ENCODE results near the gene SEL1L. TPM values are rescaled to one million over a fixed set of nuclear protein-coding genes. Genes with fewer than 3 reads are reported as not detected.
"Not testable (repeated sequence)": the region's sequence is repeated elsewhere in the genome, so short reads cannot be mapped to it uniquely, and the experiment has no call there.

SEL1L gene
- total RNA-seq, 1 donor from 2014 or later, result 54.0 TPM

DNA sequence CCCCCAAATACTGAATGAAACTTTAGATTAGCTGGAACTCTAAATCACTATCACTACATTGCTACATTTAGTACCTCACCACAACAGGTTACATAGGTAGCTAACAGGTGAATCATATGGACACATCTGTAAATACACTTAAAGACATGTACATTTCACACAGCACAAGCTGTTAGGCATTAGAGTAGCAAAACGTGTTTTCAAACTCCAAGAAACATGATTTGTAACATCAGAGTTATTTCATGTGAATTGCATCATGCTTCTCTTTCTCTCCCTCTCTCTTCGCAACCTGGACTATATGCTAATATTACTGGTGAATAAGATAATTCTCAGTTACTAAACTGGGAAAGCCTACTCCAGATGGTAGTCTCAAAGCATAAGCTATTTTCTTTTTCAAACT lies 4.3 kb downstream of the SEL1L start:
- no peak for DNase-seq (ENCODE audit: low read depth in 2 of 2)

DNA sequence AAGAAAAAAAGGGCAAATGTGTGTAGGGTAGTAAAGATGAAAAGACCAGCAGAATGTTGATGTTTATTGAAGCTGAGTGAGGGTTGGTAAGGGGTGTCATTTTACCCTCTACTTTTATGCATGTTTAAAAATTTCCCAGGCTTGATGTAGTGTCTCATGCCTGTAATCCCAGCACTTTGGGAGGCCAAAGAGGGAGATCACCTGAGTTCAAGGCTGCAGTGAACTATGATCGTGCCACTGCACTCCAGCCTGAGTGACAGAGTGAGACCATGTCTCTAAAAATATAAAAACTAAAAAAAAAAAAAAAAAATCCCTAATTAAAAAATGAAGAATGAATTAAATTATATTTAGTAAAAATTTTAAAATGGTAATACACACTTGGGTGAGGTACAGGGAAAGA lies 8.5 kb downstream of the SEL1L start:
- DNase-seq (ENCODE audit: low read depth in 2 of 2), result no peak

DNA sequence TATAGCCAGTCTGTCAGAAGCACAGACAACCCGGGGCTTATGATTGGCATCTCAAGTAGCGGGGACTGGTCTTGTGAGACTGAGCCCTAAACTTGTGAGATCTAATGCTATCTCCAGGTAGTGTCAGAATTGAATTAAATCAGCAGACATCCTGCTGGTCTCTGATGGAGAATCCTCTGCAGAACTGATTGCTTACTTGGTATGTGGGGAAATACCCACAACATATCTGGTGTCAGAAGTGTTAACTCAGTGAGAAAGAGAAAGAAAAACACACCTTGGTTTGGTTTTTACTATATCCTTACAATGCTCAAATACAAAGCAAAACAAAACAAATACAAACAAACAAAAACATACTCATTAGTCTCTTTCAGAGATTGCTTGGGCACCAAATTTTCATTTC lies 10.0 kb downstream of the SEL1L start:
- no peak for DNase-seq (ENCODE audit: low read depth in 2 of 2)

DNA sequence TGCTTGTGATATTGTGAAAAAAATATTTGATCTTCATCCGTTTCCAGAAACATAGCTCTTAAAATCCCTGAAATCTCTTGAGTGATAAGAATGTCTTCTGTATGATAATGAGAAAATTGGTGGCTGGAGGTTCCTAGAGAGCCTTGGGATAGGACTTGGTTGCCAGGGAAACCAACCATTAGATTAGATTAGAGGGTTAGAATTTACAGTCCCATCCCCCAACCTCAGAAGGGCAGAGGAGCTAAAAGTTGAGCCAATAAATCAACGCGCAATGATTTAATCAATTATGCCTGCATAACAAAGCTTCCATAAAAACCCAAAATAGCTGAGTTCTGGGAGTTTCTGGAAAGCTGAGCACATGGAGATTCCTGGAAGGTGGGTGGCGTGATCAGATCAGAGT lies 10.6 kb downstream of the SEL1L start:
- DNase-seq (ENCODE audit: low read depth in 2 of 2), result no peak

DNA sequence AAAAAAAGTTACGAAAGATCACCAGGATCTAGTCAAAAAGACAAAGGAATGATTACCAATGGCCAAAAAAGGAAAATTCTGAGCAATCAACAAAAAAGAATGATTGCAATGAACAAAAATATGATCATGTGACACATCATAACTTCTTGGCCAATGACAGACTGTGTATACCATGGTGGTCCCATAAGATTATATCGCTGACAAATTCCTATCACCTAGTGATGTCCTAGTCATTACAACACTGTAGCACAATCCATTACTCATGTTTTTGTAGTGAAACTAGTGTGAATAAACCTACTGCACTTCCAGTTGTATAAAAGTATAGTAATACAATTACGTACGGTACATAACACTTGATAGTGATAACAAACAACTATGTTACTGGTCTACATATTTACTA lies 12.3 kb downstream of the SEL1L start:
- DNase-seq (ENCODE audit: low read depth in 2 of 2), result no peak

DNA sequence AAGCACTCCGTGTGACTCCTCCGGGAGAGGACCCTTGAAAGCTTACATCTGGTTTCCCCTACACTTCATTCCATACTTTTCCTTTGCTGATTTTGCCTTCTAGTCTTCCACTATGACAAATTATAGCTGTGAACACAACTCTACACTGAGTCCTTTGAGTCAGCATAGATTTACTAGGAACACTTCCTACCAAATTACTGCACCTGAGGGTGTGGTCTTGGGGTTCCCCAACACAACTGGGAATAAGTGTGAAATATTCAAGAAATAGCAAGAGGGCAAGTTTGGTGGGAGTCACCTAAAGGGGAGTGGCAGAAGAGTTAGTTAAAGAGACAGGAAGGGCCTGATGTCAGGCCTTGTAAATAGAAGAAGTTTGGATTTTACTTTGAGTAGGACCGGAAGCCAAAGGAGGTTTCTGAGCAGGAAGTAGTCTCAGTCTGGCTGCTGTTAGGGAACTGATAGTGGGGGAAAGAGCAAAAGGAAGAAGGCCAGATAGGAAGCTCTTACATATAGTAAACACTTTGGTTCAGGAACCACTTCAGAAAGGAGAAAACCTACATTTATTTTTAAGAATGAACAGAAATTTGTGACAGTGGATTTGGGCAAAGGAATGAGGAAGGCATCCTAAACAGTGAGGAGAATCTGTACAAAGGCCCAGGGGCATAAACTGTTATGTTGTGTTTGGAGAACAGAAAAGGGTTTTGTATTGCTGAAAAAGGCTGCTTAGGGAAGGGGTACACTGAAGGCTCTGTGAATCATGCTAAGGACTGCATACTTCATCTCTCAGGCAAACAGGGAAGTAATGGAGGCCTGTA lies 14.2 kb downstream of the SEL1L start:
- DNase-seq (ENCODE audit: low read depth in 2 of 2), result peak in 1 of 2 donors; percentile 61

DNA sequence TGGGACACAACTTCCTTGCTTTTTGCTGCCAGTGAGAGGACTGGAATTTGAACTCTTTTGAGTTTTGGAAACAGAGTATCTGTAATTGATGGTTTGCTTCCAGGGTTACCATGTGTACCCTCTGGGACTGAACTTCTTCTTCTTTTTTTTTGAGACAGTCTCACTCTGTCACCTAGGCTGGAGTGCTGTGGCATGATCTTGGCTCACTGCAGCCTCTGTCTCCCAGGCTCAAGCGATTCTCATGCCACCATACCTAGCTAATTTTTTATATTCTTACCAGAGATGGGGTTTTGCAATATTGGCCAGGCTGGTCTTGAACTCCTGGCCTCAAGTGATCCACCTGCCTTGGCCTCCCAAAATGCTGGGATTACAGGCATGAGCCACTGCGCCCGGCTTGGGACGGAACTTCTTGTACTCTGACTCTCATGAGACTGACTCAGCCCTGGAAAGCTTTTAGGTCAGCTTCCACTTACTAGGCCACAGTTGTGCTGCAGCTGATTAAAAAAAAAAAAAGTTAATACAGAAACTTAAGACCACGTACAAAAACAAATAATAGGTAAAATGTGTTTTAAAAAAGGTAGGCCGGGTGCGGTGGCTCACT lies 15.8 kb downstream of the SEL1L start:
- no peak for DNase-seq (ENCODE audit: low read depth in 2 of 2)

DNA sequence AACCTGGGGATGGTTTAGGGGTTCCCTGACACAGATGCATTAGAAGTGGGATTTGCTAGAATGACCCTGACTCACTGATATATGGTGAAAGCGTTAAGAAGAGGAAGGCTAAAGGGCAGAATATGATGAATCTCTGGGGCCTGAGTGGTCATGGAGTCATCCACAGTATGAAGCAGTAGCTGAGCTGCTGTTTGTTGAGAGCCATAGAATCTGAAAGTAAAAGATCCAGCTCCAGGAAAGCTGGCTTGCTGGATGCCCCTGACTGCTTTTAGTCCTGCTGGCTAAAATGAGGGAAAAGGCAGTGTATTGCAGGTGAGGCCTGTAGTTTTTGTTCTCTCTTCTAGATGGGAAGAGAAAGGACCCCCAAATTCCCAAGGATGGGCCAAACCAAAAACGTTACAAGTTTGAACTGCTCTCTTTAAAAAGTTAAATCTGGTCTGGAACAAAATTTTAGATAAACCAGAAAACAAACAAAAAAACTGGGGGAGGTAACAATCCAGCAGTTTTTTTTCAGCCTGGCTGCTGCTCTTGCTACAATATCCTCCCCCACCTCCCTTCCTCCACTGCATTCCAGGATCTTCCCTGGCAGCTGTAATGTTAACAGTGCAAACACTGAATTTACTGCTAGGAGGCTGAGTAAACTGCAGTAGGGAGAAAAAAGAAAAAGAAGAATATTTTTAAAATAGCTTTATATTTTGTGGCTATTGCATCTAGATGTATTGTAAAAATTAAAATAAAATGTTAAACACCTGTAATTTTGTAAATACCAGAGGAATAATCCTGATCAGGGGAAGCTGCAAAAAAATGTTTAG lies 16.5 kb downstream of the SEL1L start:
- peak; percentile 52 to 57 for DNase-seq (ENCODE audit: low read depth in 2 of 2)

DNA sequence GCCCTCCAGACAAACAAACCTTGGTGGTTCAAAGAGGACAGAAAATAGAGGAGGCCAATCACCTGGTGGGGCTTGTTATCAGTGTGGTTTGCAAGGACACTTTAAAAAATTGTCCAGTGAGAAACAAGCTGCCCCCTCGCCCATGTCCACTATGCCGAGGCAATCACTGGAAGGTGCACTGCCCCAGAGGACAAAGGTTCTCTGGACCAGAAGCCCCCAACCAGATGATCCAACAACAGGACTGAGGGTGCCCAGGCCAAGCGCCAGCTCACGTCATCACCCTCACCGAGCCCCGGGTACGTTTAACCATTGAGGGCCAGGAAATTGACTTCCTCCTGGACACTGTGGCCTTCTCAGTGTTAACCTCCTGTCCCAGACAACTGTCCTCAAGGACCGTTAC lies 17.7 kb downstream of the SEL1L start:
- DNase-seq (ENCODE audit: low read depth in 2 of 2), result not testable (repeated sequence)

DNA sequence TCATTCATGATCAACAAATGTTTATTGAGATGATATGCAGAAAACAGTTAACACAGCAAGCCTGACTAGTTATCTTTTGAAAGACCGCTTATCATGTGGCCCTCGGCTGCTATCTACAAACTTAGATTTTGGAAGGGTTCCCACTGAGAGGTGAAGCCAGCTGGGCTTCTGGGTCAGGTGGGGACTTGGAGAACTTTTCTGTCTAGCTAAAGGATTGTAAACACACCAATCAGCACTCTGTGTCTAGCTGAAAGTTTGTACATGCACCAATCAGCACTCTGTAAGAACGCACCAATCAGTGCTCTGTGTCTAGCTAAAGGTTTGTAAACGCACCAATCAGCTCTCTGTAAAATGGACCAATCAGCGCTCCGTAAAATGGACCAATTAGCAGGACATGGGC lies 20.8 kb downstream of the SEL1L start:
- DNase-seq (ENCODE audit: low read depth in 2 of 2), result not testable (repeated sequence)

DNA sequence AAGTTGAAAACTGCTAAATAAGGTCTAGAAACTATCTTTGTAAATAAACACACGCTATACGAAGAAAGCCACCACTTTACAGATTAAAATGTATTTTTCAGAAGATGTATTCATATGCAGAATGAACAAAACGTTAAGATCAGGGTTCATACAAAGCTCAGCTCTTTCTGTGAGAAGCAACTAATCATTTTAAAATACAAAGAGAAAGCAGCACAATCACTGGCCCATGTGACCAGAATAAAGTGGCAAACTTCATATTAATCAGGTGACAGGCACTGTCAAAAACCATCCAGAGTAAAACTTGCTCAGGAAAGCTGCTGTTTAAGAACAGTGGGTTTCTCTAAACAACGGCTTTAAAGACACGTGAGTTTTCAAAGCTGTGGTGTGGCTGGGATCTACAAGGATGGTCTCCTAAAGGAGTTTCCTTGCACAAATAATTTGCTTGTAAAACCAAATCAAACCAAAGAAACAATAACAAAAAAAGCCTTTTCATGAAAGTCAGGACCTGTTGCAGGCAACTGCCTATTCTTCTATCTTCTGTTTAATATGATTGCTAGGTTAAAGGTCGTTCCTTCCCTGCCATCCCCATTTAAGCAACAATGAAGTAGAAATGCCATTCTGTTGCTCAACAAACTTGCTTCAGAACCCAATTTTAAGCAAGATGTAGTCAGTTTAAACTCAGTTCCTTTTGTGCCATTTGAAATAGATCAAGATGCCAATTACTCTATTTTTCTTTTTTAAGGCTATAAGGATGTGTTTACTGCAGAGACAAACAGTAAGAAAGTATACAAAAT lies 22.3 kb downstream of the SEL1L start:
- no peak for DNase-seq (ENCODE audit: low read depth in 2 of 2)

DNA sequence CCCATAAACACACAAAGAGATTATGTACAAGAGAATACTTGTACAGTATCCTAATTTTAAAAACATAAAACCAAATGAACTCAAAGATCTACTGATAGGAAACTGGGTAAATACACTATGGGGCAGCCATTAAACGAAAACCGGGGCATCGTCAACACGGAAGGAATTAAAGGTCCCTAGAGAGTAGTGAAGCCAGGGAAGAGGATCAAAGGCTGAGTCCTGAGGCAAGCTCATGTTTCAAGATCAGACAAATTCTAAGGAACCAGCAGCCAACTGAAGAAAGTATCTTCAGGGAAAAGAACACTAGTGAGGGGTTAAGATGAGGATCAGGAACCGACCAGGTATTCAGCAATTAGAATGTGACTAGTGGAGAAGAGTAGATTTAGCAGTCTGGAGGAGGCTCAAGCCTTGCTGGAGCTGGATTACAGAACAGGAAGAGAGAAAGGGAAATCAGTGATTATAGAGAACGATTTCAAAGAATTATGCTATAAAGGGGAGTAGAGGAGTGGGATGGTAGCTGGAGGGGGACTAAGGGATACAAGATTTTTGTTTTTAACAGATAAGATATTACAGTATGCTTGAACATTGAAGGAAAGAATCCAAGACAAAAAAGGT lies 23.7 kb downstream of the SEL1L start:
- DNase-seq (ENCODE audit: low read depth in 2 of 2), result no peak

DNA sequence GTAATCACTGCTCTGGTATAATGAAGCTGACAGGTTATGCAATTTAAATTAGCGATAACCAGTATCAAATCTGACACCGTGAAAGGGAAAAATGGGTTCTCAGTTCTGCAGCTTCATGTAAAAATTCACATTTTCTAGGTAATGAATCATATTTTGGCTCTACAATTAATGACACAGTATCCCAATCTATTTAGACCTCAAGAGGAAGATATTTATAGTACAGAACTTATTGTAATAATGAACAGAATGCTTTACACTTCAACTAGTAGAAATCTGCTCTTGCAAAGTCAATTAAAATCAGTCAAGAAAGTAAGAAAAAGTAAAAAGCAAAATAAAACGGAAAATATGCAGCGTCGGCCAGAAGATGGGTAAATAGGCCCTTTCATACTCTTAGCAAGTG lies 24.3 kb downstream of the SEL1L start:
- no peak for DNase-seq (ENCODE audit: low read depth in 2 of 2)

DNA sequence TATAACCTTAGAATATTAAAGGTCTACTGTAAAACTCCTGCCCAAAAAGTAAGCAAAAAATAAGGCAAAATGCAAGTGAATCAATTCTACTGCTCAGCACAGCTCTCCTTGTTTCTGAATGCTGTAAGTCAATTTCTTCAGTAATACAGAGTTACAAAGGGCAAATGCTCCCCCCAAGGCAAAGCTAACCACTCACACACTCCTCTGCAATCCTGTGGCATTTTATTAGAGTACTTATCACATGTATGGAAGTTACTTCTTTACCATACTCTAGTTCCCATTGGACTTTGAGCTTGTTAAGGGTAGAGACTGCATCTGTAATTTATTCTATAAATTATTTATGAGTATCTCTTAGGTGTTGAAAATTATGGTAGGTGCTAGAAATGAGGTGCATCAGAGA lies 27.2 kb downstream of the SEL1L start:
- no peak for DNase-seq (ENCODE audit: low read depth in 2 of 2)

DNA sequence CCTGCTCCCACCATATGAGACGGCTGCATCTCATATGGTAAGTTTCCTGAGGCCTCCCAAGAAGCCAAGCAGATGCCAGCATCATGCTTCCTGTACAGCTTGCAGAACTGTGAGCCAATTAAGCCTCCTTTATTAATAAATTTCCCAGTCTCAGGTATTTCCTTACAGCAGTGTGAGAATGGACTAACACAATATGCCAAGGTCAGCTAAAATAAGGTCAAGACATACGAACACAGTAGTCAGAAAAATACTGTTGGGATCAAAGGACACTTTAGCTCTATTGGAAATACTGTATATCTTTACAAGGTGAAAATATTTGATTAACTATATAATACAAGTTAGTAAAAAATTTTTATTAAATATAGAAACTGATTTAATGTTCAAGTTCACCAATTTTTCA lies 28.8 kb downstream of the SEL1L start:
- DNase-seq (ENCODE audit: low read depth in 2 of 2), result no peak

DNA sequence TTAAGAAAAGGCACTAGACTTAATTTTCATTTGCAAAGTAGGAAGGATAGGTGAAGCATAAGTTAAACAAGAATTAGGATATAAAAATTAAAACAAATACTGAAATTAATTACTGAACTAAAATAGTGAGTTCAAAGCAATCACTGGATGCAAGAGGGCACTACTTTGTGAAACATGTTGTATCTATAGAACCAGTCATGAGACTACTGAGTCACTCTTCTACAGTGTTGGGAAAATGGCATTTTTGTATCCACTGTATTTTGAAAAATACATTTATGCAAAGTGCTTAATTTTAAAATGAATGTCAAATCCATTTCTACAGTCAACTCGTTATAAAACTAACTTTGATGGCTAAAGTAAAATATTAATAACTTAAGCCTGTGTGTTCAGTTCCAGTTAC lies 47.9 kb downstream of the SEL1L start:
- DNase-seq (ENCODE audit: low read depth in 2 of 2), result no peak

DNA sequence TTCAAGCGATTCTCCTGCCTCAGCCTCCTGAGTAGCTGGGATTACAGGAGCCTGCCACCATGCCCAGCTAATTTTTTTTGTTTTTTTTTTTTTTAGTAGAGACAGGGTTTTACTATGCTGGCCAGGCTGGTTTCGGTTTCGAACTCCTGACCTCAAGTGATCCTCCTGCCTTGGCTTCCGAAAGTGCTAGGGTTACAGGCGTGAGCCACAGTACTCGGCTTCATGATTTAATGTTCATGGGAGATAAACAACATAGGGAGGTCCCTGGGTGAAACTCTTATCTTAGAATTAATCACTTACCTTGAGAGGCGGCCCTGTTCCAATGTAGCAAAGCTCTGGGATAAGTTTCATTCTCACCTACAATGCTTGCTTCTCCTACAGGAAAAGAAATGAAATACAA lies 48.3 kb downstream of the SEL1L start:
- DNase-seq (ENCODE audit: low read depth in 2 of 2), result no peak

DNA sequence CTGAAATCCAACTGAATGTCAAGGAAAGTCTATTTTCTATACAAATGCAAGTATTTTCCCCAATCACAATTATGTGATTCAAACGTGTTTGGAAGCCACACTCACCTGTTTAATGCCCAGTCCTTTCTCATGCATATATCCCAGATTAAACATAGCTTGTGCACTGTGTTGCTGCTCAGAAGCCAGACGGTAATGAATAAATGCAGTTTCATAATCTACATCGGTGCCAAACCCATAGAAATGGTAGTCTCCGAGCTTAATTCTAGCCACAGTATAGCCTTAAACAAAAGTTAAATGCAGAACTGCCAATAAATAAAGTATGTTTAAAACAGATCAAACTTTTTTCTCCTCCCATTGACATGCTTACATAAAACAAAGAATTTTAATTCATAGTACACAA lies 49.5 kb downstream of the SEL1L start:
- no peak for DNase-seq (ENCODE audit: low read depth in 2 of 2)

DNA sequence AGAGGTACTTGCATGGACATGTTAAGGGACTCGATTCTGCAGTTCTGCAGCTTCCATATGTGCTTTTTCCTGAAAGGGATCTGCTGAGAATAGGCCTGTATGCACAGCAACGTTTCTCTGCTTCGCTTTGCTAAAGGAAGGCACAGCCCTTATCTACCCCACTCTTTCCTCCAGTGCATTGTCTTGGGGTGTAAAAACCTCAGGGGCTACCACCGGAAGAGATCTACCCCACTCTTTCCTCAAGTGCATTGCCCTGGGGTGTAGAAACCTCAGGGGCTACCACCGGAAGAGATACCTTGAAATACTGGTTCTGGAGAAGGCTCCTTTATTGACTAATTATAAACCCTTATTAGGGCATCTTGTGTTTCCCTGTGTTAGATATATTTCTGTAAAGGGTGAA lies 52.9 kb downstream of the SEL1L start:
- DNase-seq (ENCODE audit: low read depth in 2 of 2), result no peak

DNA sequence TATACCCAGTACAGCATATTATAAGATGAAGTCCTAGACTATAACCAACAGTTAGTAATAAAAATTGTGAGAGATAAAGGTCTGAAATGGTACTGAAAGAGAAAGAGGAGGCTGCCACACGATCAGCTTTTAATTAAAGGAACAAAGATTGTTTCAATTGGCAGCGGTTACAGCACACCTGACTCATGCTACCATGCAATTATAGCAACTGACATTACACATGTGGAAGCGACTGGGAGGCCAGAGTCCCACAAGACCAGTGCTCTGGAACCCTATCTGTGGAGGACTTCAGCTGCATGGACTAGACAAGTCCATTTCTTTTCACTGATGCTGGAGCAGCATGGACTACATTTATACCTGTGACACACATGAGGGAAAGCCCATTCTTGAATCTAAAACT lies 55.2 kb downstream of the SEL1L start:
- DNase-seq (ENCODE audit: low read depth in 2 of 2), result no peak

DNA sequence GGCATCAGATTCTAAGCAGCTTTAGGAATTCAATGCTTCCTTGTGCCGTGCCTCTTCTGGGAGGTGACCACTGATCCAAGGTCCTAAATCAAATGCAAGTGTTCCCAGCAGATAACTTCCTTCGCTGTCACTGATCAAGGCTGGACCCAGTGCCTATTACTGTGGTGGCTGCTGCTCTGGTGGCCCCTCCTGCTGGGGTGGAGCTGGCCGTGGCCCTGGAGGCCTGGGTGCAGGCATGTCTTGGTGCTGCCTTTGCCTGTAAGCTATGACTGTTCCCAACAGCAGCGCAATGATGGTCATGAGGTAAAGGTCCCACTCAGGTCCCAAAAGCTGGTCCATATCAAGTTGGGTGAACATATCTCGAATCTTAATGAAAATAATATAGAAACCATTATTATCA lies 56.8 kb downstream of the SEL1L start:
- DNase-seq (ENCODE audit: low read depth in 2 of 2), result no peak

Measured in dermis microvascular lymphatic vessel endothelial cell (primary cell).